Activated CD8-positive, alpha-beta T cell treated with anti-CD3 and anti-CD28 coated beads, Interleukin-2, amount 10 ng/mL, durations not matched to agents 7 days and 5 days (primary cell): ENCODE data around the gene FRMPD2. TPM values are rescaled to one million over a fixed set of nuclear protein-coding genes. Genes with fewer than 3 reads are reported as not detected.
A peak's percentile ranks its signal among the peaks of the same experiment; 100 is the strongest.
"Not testable (repeated sequence)": the region's sequence is repeated elsewhere in the genome, so short reads cannot be mapped to it uniquely, and the experiment has no call there.

Experiments
- ATAC-seq: fragments of 150-1000 bp; cut with Tn5 transposase; one replicate; pipeline ENCODE4 v1.10.0; 2021; ENCODE audit warnings: moderate library complexity
- CTCF ChIA-PET: fragments of 350-600 bp; sonication (Branson Sonifier 250); formaldehyde crosslinking; loops from one replicate; lab custom pipeline; 2021; ENCODE audit warnings: antibody characterized with exemption; lab: Charles Lee
- POLR2A ChIA-PET: fragments of 350-600 bp; sonication (Branson Sonifier 250); formaldehyde crosslinking; loops from one replicate; lab custom pipeline; 2021; ENCODE audit warnings: antibody characterized with exemption; lab: Charles Lee
- DNase-seq: peaks from one replicate; pipeline ENCODE4 v3.0.0-alpha.2; 2020
- H3K27ac Mint-ChIP-seq: one replicate; pipeline ENCODE4 v1.8.0; 2021; ENCODE audit warnings: mild to moderate bottlenecking, mixed read lengths
- H3K27me3 Mint-ChIP-seq: one replicate; pipeline ENCODE4 v1.8.0; 2021; ENCODE audit warnings: low read depth, mixed read lengths
- H3K36me3 Mint-ChIP-seq: one replicate; pipeline ENCODE4 v1.8.0; 2021; ENCODE audit warnings: low read depth, mixed read lengths
- H3K4me1 Mint-ChIP-seq: one replicate; pipeline ENCODE4 v1.8.0; 2021; ENCODE audit warnings: low read depth, mixed read lengths
- H3K4me3 Mint-ChIP-seq: one replicate; pipeline ENCODE4 v1.8.0; 2021; ENCODE audit warnings: mild to moderate bottlenecking, mixed read lengths
- H3K9me3 Mint-ChIP-seq: one replicate; pipeline ENCODE4 v1.8.0; 2022; ENCODE audit warnings: mixed read lengths; ENCODE audit not compliant: insufficient read depth
- total RNA-seq, 2 experiments: library from RNA; stranded (reverse); gene quantifications; one replicate each; pipeline ENCODE4 v1.2.3, GENCODE V29; 2021

The FRMPD2 gene
- total RNA-seq, 2 experiments from 2014 or later, result not detected

GRCh38 chr10:48224296-48224695 is 50.2 kb downstream of the FRMPD2 start:
- Mint-ChIP-seq H3K9me3 (no peaks in the 10 kb centered on the region), H3K4me1 (no peaks in the 10 kb centered on the region), H3K36me3 (no peaks in the 10 kb centered on the region), H3K27me3 (peaks cover 30% of the 10 kb centered on the region), H3K4me3 (no peak overlapping the region), H3K27ac (no peak overlapping the region)
- POLR2A ChIA-PET, result no interaction called here
- CTCF ChIA-PET, result no interaction called here
- DNase-seq (no peak), ATAC-seq (no peak)

- Mint-ChIP-seq H3K27me3 (peaks cover 27% of the 10 kb centered on the region), H3K36me3 (no peaks in the 10 kb centered on the region), H3K9me3 (no peaks in the 10 kb centered on the region), H3K4me3 (no peak overlapping the region), H3K27ac (no peak overlapping the region), H3K4me1 (no peaks in the 10 kb centered on the region)
- ChIA-PET POLR2A (no interaction called here), CTCF (no interaction called here)
- no peak for DNase-seq
- ATAC-seq, result no peak
These were observed 52.7 kb downstream of the FRMPD2 start for GRCh38 chr10:48221814-48222213.

GRCh38 chr10:48221031-48221430 is 53.5 kb downstream of the FRMPD2 start:
- H3K4me3 Mint-ChIP-seq, H3K27ac Mint-ChIP-seq, H3K9me3 Mint-ChIP-seq, H3K4me1 Mint-ChIP-seq, POLR2A ChIA-PET, DNase-seq, H3K36me3 Mint-ChIP-seq, ATAC-seq, CTCF ChIA-PET: not testable (repeated sequence)
- peaks cover 21% of the 10 kb centered on the region for H3K27me3 Mint-ChIP-seq

DNA sequence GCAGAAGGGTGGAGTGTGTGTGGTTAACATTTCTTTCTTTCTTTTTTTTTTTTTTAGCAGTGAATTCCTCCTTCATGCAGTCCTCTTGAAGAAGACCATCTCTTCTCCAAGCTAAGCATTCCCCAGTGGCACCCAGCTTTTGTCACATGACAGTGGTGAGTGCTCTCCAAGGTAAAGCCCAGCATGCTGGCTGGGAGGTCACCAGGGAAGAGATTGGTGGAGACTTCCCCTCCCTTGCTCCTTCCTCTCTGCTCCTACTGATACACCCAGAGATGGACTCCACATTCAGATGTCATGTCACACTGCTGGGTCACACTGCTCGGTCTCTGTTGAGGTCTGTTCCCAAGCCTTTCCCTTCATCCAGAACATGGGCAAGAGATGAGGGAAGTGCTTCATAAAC is 55.3 kb downstream of the FRMPD2 start:
- Mint-ChIP-seq H3K4me3 (no peak overlapping the region), H3K4me1 (no peaks in the 10 kb centered on the region), H3K36me3 (no peaks in the 10 kb centered on the region), H3K27me3 (peaks cover 21% of the 10 kb centered on the region), H3K27ac (no peak overlapping the region), H3K9me3 (no peaks in the 10 kb centered on the region)
- CTCF ChIA-PET, result no interaction called here
- ATAC-seq (no peak), DNase-seq (no peak)
- POLR2A ChIA-PET, result no interaction called here

- POLR2A ChIA-PET, result no interaction called here
- Mint-ChIP-seq H3K27me3 (peaks cover 15% of the 10 kb centered on the region), H3K36me3 (no peaks in the 10 kb centered on the region), H3K27ac (no peak overlapping the region), H3K4me1 (no peaks in the 10 kb centered on the region), H3K9me3 (no peaks in the 10 kb centered on the region), H3K4me3 (no peak overlapping the region)
- ATAC-seq (no peak), DNase-seq (no peak)
- CTCF ChIA-PET, result interaction anchor here (2.3 kb wide), 1 partner anchor 10 kb away, joined by 12 read pairs; no protein-coding TSS in a partner anchor
These were observed 57.8 kb downstream of the FRMPD2 start for GRCh38 chr10:48216744-48217143.

DNA sequence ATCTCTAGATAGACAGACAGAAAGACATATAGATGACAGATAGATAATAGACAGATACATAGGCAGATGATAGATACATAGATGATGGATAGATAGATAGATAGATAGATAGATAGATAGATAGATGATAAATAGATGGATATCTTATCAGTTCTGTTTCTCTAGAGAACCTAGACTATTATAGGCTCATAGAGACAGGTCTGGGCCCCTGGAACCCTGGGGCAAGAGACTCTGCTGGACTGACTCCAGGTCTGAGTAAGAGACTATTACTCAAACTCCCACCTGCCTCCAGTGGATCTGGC is 58.3 kb downstream of the FRMPD2 start:
- ChIA-PET POLR2A (no interaction called here), CTCF (interaction anchor here (2.3 kb wide), 1 partner anchor 10 kb away, joined by 12 read pairs; no protein-coding TSS in a partner anchor)
- H3K9me3 Mint-ChIP-seq, result no peaks in the 10 kb centered on the region
- peaks cover 12% of the 10 kb centered on the region for H3K27me3 Mint-ChIP-seq
- no peak overlapping the region for H3K27ac Mint-ChIP-seq
- H3K4me3 Mint-ChIP-seq, result no peak overlapping the region
- DNase-seq (no peak), ATAC-seq (no peak)
- no peaks in the 10 kb centered on the region for H3K4me1 Mint-ChIP-seq
- H3K36me3 Mint-ChIP-seq, result no peaks in the 10 kb centered on the region

DNA sequence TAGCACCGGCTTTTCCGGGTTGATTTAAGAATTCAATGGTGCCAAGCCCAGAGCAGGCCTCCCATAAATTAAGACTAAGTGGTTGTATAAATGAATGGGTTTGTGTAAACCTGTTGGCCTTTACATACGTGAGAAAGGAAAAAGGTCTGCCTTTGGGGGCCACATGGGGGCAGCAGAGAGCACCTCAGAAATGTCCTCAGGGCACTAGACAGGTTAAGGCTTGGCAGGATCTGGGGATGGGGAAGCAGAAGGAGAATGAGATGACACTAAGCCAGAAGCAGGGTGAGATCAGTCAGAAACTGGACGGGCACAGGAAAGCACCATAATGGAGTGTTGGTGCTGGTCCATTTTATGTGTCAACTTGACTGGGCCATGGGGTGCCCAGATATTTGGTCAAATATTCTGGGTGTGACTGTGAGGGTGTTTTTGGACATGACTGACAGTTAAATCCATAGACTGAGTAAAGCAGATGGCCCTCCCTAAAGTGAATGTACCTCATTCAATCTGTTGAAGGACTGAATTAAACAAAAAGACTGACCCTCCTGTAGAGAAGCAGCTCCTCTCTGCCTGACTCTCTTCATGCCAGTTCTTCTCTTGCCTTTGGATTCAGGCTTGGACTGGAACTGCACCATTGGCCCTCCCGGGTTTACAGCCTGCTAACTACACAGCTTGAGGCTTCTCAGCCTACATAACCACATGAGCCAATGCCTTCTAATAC is 58.9 kb downstream of the FRMPD2 start:
- CTCF ChIA-PET, result interaction anchor here (2.3 kb wide), 1 partner anchor 11 kb away, joined by 12 read pairs; no protein-coding TSS in a partner anchor
- Mint-ChIP-seq H3K27ac (no peak overlapping the region), H3K27me3 (peaks cover 8% of the 10 kb centered on the region), H3K4me3 (no peak overlapping the region), H3K36me3 (no peaks in the 10 kb centered on the region), H3K9me3 (no peaks in the 10 kb centered on the region), H3K4me1 (no peaks in the 10 kb centered on the region)
- DNase-seq, result peak; percentile 63
- POLR2A ChIA-PET, result no interaction called here
- ATAC-seq, result peak; percentile 49

GRCh38 chr10:48214716-48215485 is 59.6 kb downstream of the FRMPD2 start:
- POLR2A ChIA-PET, result no interaction called here
- H3K36me3 Mint-ChIP-seq, result no peaks in the 10 kb centered on the region
- no peak overlapping the region for H3K4me3 Mint-ChIP-seq
- H3K27ac Mint-ChIP-seq, result no peak overlapping the region
- CTCF ChIA-PET, result interaction anchor here (2.3 kb wide), 1 partner anchor 12 kb away, joined by 12 read pairs; no protein-coding TSS in a partner anchor
- H3K27me3 Mint-ChIP-seq, result peaks cover 3% of the 10 kb centered on the region
- no peak for ATAC-seq
- H3K9me3 Mint-ChIP-seq, result no peaks in the 10 kb centered on the region
- no peak for DNase-seq
- no peaks in the 10 kb centered on the region for H3K4me1 Mint-ChIP-seq

DNA sequence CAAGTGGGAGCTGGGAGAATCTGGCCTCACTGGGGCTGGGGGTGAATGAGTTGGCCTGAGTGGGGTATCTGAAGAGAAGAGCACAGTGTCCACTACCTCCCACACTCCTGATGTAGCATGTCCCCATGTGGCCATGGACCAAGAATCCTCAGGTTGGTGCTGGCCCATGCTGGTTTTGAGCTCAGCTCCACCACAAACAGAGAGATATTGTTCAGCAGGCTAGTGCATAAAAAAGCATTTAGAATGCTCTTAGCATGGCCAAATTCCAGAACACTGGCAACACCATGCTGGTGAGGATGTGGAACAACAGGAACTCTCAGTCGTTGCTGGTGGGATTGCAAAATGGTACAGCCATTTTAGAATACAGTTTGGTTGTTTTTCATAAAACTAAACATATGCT is 61.4 kb downstream of the FRMPD2 start:
- DNase-seq, result no peak
- ChIA-PET POLR2A (no interaction called here), CTCF (no interaction called here)
- Mint-ChIP-seq H3K36me3 (no peaks in the 10 kb centered on the region), H3K4me3 (no peak overlapping the region), H3K9me3 (no peaks in the 10 kb centered on the region), H3K27me3 (no peaks in the 10 kb centered on the region), H3K4me1 (no peaks in the 10 kb centered on the region), H3K27ac (no peak overlapping the region)
- no peak for ATAC-seq

DNA sequence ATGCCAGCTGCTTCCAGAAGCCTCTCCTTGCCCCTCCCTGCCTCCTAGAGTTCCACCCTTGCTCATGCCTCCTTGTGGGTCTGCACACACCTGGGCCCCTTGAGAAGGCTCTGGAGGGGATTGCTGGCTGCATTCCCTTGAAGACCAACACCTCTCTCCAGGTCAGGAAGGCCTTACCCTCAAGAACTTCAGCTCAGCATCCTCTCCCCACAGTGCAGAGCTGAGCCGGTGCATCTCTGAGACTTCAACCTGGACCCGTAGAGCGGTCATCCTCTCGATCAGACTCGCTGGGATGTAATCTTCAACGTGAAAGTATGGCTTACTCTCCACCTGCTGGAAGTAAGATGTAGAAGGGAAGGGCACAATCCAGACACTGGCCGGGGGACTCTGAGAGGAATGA is 62.7 kb downstream of the FRMPD2 start:
- Mint-ChIP-seq H3K4me1 (no peaks in the 10 kb centered on the region), H3K4me3 (no peak overlapping the region), H3K27me3 (no peaks in the 10 kb centered on the region), H3K9me3 (no peaks in the 10 kb centered on the region), H3K27ac (no peak overlapping the region), H3K36me3 (no peaks in the 10 kb centered on the region)
- CTCF ChIA-PET, result no interaction called here
- ATAC-seq (no peak), DNase-seq (no peak)
- POLR2A ChIA-PET, result no interaction called here

GRCh38 chr10:48210966-48211365 is 63.5 kb downstream of the FRMPD2 start:
- ChIA-PET POLR2A (no interaction called here), CTCF (no interaction called here)
- no peak for ATAC-seq
- Mint-ChIP-seq H3K4me3 (no peak overlapping the region), H3K27ac (no peak overlapping the region), H3K4me1 (no peaks in the 10 kb centered on the region), H3K27me3 (no peaks in the 10 kb centered on the region), H3K36me3 (no peaks in the 10 kb centered on the region), H3K9me3 (no peaks in the 10 kb centered on the region)
- no peak for DNase-seq

DNA sequence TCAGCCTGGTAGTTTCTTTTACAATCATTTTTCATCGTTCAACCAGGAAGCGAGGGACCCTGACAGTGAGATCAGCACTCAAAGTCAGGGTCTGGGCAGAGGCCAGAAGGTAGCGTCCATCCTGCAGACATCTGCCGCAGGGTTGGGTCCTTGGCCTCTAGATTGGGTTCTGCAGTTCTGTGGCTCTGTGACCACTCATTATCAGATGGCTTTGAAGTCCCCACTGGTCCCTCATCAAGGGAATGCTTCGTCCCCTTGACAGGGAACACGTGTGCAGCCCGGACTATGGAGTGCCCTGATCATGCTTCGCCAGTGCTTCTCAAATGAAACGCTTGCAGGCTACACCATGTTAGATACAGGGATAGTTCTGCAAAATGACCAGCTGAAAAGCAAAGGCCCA is 64.1 kb downstream of the FRMPD2 start:
- DNase-seq, result no peak
- ATAC-seq, result no peak
- Mint-ChIP-seq H3K4me3 (no peak overlapping the region), H3K9me3 (no peaks in the 10 kb centered on the region), H3K4me1 (no peaks in the 10 kb centered on the region), H3K36me3 (no peaks in the 10 kb centered on the region), H3K27me3 (no peaks in the 10 kb centered on the region), H3K27ac (no peak overlapping the region)
- ChIA-PET POLR2A (no interaction called here), CTCF (no interaction called here)
